K562 (cell line): ENCODE results near the gene TEP1. TPM values are rescaled to one million over a fixed set of nuclear protein-coding genes. Genes with fewer than 3 reads are reported as not detected.

Source experiments
- ATF7 ChIP-seq: fragments of 450-650 bp; IDR thresholded peaks from 2 replicates; pipeline ENCODE4 v1.7.1; 2014; ENCODE audit warnings: mild to moderate bottlenecking, moderate library complexity
- CCNT2 ChIP-seq: IDR thresholded peaks from 2 replicates; pipeline ENCODE4 v1.6.1; 2011; ENCODE audit warnings: borderline replicate concordance, low read depth, mild to moderate bottlenecking, moderate library complexity, mixed read lengths, low read length; ENCODE audit not compliant: insufficient read length; ENCODE audit errors: extremely low read depth
- FOXK1 ChIP-seq: sonication (generic); formaldehyde crosslinking; IDR thresholded peaks from 2 replicates; pipeline ENCODE4 v1.8.0; 2022; ENCODE audit warnings: missing genetic modification reagents, mild to moderate bottlenecking, borderline replicate concordance
- JUN ChIP-seq, 2 experiments: sonication (generic) in 1 of 2; formaldehyde crosslinking in 1 of 2; IDR thresholded peaks; 2 replicates each; pipeline versions ENCODE4 v1.6.1 to v1.8.0; 2012 to 2022; ENCODE audit warnings: borderline replicate concordance in 2 of 2, mild to moderate bottlenecking in 2 of 2, improper control_type of control experiment in 1 of 2, low read depth in 1 of 2, low read length in 1 of 2, missing genetic modification reagents in 1 of 2
- L3MBTL2 ChIP-seq: fragments of 450-650 bp; IDR thresholded peaks from 2 replicates; pipeline ENCODE4 v1.6.1; 2016; ENCODE audit warnings: mild to moderate bottlenecking, moderate library complexity
- SUPT5H ChIP-seq: fragments of 450-650 bp; IDR thresholded peaks from 2 replicates; pipeline ENCODE4 v1.6.1; 2016
- TAF9B ChIP-seq: fragments of 450-650 bp; IDR thresholded peaks from 2 replicates; pipeline ENCODE4 v1.6.1; 2018; ENCODE audit warnings: mild to moderate bottlenecking; ENCODE audit not compliant: partially characterized antibody
- U2AF1 ChIP-seq: fragments of 200-400 bp; formaldehyde crosslinking; optimal IDR thresholded peaks from 2 replicates; pipeline ENCODE3; 2017; ENCODE audit warnings: mild to moderate bottlenecking, low read depth, low read length, moderate library complexity
- ZMIZ1 ChIP-seq, 2 experiments: fragments of 150-350 bp in 1 of 2; IDR thresholded peaks; 2 replicates each; pipeline ENCODE4 v1.6.1; 2012 to 2016; ENCODE audit warnings: low read depth in 2 of 2, low read length in 2 of 2, mild to moderate bottlenecking in 1 of 2, moderate library complexity in 1 of 2
- ZNF263 ChIP-seq: sonication (generic); formaldehyde crosslinking; IDR thresholded peaks from 2 replicates; pipeline ENCODE4 v1.8.0; 2022; ENCODE audit warnings: mild to moderate bottlenecking, missing genetic modification reagents, borderline replicate concordance
- ZNF280B ChIP-seq: fragments of 250-450 bp; sonication (Bioruptor Pico); IDR thresholded peaks from 2 replicates; pipeline ENCODE4 v1.5.1; 2021; ENCODE audit warnings: mild to moderate bottlenecking
- ZNF512 ChIP-seq: IDR thresholded peaks from 2 replicates; pipeline ENCODE4 v1.6.1; 2016; ENCODE audit warnings: missing genetic modification characterization, missing compliant biosample characterization
- ZNF778 ChIP-seq: fragments of 450-650 bp; formaldehyde crosslinking; IDR thresholded peaks from 2 replicates; pipeline ENCODE4 v1.4.0; 2020; ENCODE audit warnings: mild to moderate bottlenecking, moderate library complexity
- ZNF79 ChIP-seq: fragments of 250-450 bp; sonication (Bioruptor Pico); IDR thresholded peaks from 2 replicates; pipeline ENCODE4 v1.4.0; 2020; ENCODE audit warnings: low read depth, mild to moderate bottlenecking, moderate library complexity
- polyA plus RNA-seq, 8 experiments: library from polyadenylated mRNA; depleted of rRNA in 4 of 8; stranded (reverse) in 5 of 8; unstranded in 3 of 8; fragments of >200 nt; fragmentation: Nextera tagmentation in 2 of 8; fragmentation: Illumina TruSeq in 1 of 8; extraction: Ambion mirVana in 2 of 8; extraction: Trizol in 1 of 8; gene quantifications; 2 replicates each; pipeline versions ENCODE4 v1.2.1 to v1.2.3, GENCODE V29; 2011 to 2014; ENCODE audit warnings: inconsistent platforms in 1 of 8, missing spikeins in 1 of 8
- total RNA-seq, 7 experiments: library from RNA; depleted of rRNA in 6 of 7; stranded (reverse); fragments of >200 nt in 6 of 7; fragmentation: Illumina TruSeq in 2 of 7; extraction: Trizol in 2 of 7; gene quantifications; 2 replicates each; pipeline versions ENCODE4 v1.2.1 to v1.2.3, GENCODE V29; 2011 to 2021; ENCODE audit warnings: low replicate concordance in 1 of 7
- TF ChIP-seq, protein P1 (sequence below): sonication (generic); formaldehyde crosslinking; IDR thresholded peaks from 2 replicates; pipeline ENCODE4 v1.8.0; 2023; ENCODE audit warnings: mild to moderate bottlenecking, missing genetic modification reagents

Gene TEP1
- total and polyA plus RNA-seq, 9 of the 15 experiments (the other 6 are each of a cell fraction or from before 2014, with no cell fraction given): 1.0 to 12.2 (median 7.1) TPM

GRCh38 chr14:20412876-20413743 is at the start of gene TEP1 (continued):
- peak; percentile 85 for TF ChIP-seq ZNF512 (tag)
- TF ChIP-seq ZNF79: no peak
- no peak for TF ChIP-seq JUN (IDR thresholded peaks at IDR 0.05; ENCODE audit: borderline replicate concordance, low read depth, low read length)
- no peak for TF ChIP-seq JUN (CRISPR knock-in tag; IDR thresholded peaks at IDR 0.05; ENCODE audit: borderline replicate concordance)
- TF ChIP-seq SUPT5H: peak; percentile 76
- no peak for TF ChIP-seq ZMIZ1 (IDR thresholded peaks at IDR 0.05; ENCODE audit: low read depth in 2 of 2, low read length in 2 of 2)
- peak; percentile 22 for TF ChIP-seq CCNT2
- no peak for TF ChIP-seq ZNF280B
- 0 out of 2 replicates have a peak, but pooled peaks have one; percentile 8 for TF ChIP-seq L3MBTL2
- TF ChIP-seq, protein P1, sequence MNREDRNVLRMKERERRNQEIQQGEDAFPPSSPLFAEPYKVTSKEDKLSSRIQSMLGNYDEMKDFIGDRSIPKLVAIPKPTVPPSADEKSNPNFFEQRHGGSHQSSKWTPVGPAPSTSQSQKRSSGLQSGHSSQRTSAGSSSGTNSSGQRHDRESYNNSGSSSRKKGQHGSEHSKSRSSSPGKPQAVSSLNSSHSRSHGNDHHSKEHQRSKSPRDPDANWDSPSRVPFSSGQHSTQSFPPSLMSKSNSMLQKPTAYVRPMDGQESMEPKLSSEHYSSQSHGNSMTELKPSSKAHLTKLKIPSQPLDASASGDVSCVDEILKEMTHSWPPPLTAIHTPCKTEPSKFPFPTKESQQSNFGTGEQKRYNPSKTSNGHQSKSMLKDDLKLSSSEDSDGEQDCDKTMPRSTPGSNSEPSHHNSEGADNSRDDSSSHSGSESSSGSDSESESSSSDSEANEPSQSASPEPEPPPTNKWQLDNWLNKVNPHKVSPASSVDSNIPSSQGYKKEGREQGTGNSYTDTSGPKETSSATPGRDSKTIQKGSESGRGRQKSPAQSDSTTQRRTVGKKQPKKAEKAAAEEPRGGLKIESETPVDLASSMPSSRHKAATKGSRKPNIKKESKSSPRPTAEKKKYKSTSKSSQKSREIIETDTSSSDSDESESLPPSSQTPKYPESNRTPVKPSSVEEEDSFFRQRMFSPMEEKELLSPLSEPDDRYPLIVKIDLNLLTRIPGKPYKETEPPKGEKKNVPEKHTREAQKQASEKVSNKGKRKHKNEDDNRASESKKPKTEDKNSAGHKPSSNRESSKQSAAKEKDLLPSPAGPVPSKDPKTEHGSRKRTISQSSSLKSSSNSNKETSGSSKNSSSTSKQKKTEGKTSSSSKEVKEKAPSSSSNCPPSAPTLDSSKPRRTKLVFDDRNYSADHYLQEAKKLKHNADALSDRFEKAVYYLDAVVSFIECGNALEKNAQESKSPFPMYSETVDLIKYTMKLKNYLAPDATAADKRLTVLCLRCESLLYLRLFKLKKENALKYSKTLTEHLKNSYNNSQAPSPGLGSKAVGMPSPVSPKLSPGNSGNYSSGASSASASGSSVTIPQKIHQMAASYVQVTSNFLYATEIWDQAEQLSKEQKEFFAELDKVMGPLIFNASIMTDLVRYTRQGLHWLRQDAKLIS (CRISPR knock-in tag): no peak
- TF ChIP-seq TAF9B: peak; percentile 63
- TF ChIP-seq ATF7: no peak
- TF ChIP-seq FOXK1: no peak
- TF ChIP-seq ZNF263: peak; percentile 52; the same call in 1 of the 2 replicates
- TF ChIP-seq U2AF1: no peak
- TF ChIP-seq ZNF778 (CRISPR knock-in tag): no peak
